ENCODE data around the gene OBSCN. TPM values are rescaled to one million over a fixed set of nuclear protein-coding genes. Genes with fewer than 3 reads are reported as not detected.

Gene OBSCN
- total and polyA plus RNA-seq, 11 donors: 155 to 524 (median 354) TPM

DNA sequence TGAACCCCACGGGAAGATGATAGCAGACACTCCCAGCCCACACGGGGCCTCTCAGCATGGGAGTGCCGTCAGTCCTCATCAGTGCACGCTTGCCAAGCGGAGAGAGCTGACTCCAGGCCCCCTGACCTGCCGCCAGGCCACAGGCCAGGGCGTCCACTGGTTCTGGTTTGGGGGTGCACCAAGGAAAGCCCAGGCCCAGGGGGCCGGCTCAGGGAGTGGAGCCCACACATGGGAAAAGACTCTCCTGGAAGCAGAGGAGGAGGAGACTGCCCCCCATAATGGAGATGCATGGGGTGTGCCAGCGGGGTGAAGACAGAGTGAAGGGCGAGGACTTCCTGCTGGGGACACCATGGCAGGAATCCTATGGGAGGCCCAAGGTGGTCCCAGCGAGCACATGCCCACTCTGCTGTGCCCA, 192.4 kb downstream of the OBSCN start:
- intact Hi-C loops (cut with DNase I): no loop called here
- H3K4me3 ChIP-seq: no peak overlapping the region
- H3K36me3 ChIP-seq: peaks cover 0 to 78% (median 51%) of the 10 kb centered on the region in 9 donors
- WGBS, 4 donors: 87 to 91% (median 90%) methylated on average over 11 of the region's 11 CpGs
- TF ChIP-seq CTCF (IDR thresholded peaks at IDR 0.05) (no peak), POLR2A (IDR thresholded peaks at IDR 0.05) (no peak)
- peaks cover 5 to 31% (median 14%) of the 10 kb centered on the region in 12 donors for H3K4me1 ChIP-seq
- H3K27me3 ChIP-seq: no peaks in the 10 kb centered on the region
- DNase-seq (no peak), ATAC-seq (no peak)
- H3K27ac ChIP-seq: no peak overlapping the region
- no peaks in the 10 kb centered on the region for H3K9me3 ChIP-seq

GRCh38 chr1:228400692-228401454, 193.0 kb downstream of the OBSCN start:
- Histone ChIP-seq H3K27ac (no peak overlapping the region), H3K4me3 (no peak overlapping the region), H3K9me3 (no peaks in the 10 kb centered on the region), H3K27me3 (no peaks in the 10 kb centered on the region), H3K4me1 (peaks cover 10 to 36% (median 19%) of the 10 kb centered on the region in 12 donors), H3K36me3 (peaks cover 0 to 71% (median 44%) of the 10 kb centered on the region in 9 donors)
- intact Hi-C loops (cut with DNase I): no loop called here
- no peak for DNase-seq
- ATAC-seq: no peak
- WGBS, 4 donors: 94 to 95% (median 94%) methylated on average over 10 to 19 of the region's 19 CpGs
- no peak for TF ChIP-seq POLR2A (IDR thresholded peaks at IDR 0.05)
- no peak for TF ChIP-seq CTCF (IDR thresholded peaks at IDR 0.05)

GRCh38 chr1:228401782-228402640, 194.2 kb downstream of the OBSCN start:
- Histone ChIP-seq H3K9me3 (no peaks in the 10 kb centered on the region), H3K36me3 (peaks cover 0 to 60% (median 33%) of the 10 kb centered on the region in 9 donors), H3K4me3 (no peak overlapping the region), H3K27ac (no peak overlapping the region), H3K4me1 (peaks cover 10 to 36% (median 19%) of the 10 kb centered on the region in 12 donors), H3K27me3 (no peaks in the 10 kb centered on the region)
- no peak for DNase-seq
- intact Hi-C loops (cut with DNase I): no loop called here
- no peak for ATAC-seq
- 93 to 99% (median 96%) methylated on average over 12 to 14 of the region's 14 CpGs for WGBS, 4 donors
- TF ChIP-seq CTCF (IDR thresholded peaks at IDR 0.05) (no peak), POLR2A (IDR thresholded peaks at IDR 0.05) (no peak)

DNA sequence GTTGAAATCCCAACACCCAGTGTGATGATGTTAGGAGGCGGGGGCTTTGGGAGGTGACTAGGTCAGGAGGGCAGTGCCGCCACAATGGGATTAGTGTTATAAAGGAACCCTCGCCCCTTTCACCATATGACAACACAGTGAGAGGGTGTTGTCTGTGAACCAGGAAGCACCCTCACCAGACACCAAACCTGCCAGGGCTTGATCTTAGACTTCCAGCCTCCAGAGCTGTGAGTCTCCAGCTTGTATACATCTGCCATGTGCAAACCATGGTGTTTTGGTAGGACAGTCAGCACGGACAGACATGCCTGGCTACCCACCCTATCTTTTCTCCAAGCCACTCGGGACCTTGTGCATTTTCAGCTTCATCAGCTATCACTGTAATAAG, 194.8 kb downstream of the OBSCN start:
- Histone ChIP-seq H3K9me3 (no peaks in the 10 kb centered on the region), H3K36me3 (peaks cover 0 to 54% (median 30%) of the 10 kb centered on the region in 9 donors), H3K4me1 (peaks cover 10 to 41% (median 22%) of the 10 kb centered on the region in 12 donors), H3K27me3 (no peaks in the 10 kb centered on the region), H3K27ac (no peak overlapping the region), H3K4me3 (no peak overlapping the region)
- 92 to 100% (median 94%) methylated on average over 5 of the region's 5 CpGs for WGBS, 4 donors
- intact Hi-C loops (cut with DNase I): no loop called here
- no peak for DNase-seq
- ATAC-seq: no peak
- TF ChIP-seq CTCF (IDR thresholded peaks at IDR 0.05) (no peak), POLR2A (IDR thresholded peaks at IDR 0.05) (no peak)

Data from heart left ventricle (tissue), 16 donors.